Measurements from ENCODE around the gene KITLG.
"Not testable (repeated sequence)": the region's sequence is repeated elsewhere in the genome, so short reads cannot be mapped to it uniquely, and the experiment has no call there.

Gene KITLG

DNA sequence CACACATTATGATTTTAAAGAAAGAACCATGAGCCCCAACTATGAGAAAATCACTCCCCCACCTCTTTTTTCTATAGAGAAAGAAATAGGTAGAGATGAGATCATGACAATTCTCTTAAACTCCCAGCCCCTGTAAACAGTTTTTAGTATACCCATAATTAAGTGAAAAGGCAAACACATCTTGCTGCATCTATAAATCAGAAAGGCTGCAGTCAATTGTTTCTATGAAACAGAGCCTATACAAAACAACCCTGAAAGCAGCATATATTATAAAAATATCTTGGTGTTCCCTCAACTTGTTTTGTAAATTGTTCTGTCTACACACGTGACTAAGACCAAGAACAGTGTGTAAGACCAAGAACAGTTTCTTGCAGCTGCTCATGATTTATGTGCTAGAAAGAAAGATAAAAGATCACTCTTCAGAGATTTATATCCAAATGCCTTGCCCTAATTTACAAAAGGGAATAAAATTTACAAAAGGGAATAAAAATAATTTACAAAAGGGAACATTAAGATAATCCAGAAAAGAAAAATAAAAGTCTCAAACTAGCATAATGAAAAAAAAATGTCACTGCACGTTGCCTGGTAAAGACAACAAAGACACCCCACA, 4.8 kb downstream of the KITLG start:
- DNase-seq, result no peak

DNA sequence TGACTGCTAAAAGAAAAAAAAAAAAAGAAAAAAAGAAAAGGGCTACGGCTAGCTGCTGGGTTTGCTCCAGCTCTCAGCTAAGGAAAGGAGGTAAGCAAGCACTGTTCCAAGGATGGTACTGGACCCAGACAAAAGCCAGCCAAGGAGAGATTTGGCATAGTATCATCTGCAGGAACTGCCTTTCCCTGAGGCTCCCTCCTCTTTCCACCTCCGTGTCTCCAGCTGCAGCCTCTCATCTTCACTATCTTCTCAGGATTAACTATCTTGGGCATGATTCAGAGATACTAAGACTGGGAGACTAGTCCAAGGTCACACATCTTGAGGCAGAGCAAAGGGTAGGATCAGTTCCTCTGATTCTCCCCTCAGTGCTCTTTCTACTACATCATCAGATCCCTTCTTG, 6.0 kb downstream of the KITLG start:
- DNase-seq, result no peak

DNA sequence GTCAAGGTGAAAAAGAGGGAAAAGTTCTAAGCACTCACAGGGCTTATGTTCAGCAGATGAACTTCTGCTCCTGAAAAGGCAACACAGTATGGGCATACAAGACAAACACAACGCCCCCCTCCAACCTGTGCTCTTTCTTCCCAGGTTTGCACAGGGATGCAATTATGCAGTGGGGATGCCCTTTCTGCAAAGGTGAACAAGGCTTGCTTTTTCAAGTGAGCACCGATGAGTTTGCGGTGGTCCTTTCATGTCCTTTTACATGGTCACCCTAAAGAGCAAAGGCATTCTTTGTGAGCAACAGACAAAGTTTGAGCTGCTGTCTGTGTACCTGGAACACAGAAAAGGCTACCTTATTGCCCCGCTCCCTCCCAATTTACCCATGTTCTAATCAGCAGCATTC, 6.7 kb downstream of the KITLG start:
- DNase-seq, result no peak

DNA sequence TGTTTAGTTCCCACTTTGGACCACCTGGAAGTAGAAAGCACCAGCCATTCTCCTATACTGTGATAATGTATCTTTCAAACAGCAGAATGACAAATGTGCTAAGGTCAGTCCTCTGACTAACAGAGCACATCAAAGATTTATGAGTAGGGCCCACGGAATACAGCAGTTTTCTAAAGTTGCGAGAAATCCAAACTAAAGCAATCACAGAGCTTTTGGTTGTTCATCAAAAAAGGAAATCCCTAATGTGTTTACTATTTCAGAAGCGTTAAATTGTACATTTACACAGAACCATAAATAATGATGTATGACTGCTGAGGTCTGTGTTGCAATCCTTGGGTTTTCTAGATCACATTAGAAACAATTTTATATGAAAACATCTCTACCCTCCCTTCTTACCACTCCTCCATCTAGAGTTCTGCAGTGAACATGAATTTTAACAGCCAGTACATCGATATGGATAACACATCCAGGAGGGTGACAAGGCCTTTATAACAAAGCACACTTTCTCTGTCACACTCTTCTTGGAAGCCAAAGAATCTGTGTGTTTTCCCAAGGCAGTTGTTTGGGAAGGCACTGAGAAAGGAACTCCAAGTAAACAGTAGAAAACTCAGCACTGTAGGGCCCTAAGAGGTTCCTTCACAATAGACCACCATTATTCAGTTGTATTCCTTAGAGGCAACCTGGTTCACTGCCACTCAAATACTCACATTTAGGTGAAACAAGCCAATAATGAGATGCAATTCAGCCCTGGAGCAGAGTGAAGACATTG, 7.3 kb downstream of the KITLG start:
- DNase-seq, result no peak

DNA sequence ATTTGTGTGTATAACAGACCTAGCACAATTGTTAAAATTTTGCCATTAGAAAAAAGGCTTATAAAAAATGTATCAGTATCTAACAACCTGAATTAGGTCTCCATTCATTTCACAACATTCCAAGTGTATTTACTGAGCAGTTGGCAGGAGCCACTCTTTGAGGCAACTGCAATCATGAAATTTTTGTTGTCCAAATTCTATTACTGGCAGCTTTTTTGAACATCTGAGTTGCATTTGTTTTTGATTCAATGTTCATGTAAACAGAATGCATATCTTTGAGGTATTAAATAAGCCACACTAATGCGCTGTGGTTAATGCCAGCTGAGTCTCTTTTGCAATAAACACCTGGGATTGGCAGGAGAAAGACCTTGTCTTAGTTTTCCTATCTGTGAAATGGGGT, 8.7 kb downstream of the KITLG start:
- no peak for DNase-seq

DNA sequence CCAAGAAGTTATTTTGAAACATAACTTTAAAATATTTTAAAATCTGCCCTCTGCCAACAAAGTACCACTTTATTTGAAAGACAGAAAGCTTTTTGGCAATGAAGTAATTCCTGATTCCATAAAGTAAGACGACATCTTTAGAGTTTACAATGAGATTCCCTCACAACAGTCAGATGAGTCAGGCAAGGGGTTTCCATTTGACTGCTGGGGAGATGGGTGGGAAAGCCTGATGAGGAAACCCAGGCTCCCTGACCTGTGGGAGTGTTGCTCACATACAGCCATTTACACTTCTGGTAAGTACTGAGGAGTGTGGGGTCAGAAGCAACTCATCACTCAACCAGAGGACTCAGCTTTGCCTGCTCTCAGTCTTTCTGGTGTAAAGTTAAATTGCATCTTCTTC, 10.2 kb downstream of the KITLG start:
- no peak for DNase-seq

DNA sequence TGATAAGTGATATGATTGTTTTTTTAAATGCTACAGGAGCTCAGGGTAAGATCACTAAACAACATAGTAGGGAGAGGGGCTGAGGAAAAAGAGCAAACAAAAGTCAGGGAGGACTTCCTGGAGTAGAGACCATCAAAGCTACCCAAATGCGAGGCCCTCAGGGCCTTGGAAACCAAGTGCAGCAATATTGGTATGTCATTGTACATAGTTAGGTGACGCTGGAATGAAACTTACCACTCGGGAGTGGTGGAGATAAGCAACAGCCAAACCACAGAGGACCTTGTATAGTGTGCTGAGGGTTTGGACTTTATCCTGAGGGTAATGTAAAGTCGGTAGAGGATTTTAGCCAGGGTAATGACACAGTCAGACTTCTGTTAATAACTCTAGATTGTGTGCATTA, 13.8 kb downstream of the KITLG start:
- no peak for DNase-seq

DNA sequence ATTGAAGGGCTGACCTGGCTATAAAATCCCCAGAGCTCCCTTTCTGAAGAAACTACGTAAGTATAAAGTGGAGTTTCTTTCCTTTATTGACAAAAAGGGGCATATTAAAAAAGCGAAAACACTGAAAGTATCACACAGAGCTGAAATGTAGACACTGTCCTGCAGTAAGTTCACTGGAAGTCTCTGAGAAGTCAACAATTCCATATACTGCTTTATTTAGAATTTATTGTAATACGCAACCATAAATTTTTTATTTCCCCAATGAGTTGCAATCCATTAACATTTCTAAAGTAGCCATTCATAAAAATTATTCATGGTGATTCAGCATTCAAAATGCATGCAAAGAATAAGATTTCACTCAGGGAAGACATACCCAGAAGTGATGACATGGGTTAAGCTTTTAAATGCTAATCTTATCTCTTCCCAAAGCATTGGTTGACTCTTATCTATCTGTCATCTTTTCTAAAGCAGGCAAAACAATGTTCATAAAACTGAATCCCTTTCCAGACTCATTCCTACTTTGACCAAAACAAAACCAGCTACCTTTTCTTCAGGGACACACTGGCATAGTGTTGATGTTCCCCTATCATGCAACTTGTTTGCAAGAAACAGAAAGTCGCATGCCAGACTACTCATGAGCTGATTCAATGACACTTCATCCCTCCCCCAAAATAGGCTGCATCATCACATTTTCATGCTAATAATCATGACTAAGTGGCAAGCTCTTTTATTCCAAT, 17.3 kb downstream of the KITLG start:
- no peak for DNase-seq

DNA sequence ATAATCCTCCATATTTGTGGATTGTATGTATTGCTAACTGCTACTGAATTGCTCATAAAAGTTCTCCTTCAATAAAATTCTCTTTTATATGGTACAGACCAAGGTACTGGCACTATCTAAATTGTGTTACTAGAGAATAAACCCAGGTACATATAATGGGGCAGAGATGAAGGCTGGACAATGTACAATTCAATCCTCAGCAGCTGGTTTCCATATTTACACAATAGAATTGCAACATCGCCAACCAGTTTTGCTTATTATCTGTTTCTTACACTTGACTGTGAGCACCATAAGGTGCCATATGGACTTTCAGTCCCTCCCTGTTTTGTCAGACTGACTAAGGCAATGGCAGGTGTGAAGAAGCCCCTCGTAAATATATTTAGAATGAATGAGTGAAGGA, 18.1 kb downstream of the KITLG start:
- no peak for DNase-seq

DNA sequence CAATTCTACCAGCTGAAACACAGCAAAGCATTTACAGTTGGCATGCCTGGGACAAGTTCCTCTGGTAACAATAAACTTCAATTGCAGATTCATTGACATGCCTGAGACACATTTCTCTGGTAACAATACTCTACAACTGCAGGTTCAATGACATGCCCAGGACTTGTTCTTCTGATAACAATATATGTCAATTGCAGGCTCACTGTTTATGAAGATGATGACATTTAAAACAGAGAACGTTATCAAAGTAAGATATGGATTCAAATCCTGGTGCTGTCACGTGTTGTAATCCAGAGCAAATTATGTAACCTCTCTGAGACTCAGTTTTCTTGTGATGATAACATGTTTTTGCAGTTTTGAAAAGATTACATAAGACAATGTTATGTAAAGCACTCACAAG, 20.5 kb downstream of the KITLG start:
- no peak for DNase-seq

DNA sequence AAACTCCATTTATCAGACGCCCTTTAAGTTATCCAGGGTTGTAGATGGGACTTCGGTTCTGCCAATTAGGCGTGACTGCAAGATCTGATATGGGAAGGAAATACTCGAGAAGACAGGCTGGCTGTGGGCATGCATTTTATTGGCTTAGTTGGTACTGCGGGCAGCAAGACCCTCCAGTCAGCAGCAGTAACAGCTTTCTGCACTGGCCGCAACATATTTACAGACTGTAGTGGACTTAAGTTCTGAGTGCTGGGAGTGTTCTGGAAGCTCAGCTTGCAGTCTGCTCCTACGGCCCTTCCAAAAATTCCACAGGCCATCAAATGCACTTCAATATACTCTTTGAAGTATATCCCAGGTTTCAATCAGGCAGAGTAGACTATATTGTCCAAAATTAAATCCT, 21.1 kb downstream of the KITLG start:
- DNase-seq, result no peak

DNA sequence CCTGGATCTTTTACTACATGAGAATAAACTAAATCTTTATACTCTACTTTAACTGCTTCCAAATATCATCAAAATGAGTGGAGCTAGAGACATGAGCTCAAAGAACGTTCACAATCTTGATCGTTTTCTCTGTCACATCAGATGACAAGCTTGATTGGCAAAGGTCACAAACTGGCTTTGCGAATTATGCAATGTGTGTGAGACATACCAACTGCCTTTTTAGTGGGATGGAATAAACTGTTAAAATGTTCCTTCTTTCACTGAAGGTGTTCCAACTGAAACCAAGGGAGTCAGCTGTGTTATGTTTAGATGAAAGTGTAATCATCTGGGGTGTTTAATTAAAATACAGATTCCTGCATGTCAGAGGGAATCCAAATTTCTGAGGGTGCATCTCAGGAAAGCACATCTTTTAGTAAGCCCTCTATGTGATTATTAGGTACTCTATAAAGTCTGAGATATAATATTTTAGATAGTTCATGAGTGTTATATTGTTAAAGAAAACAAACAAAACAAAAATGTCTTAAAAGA, 21.9 kb downstream of the KITLG start:
- DNase-seq, result no peak

DNA sequence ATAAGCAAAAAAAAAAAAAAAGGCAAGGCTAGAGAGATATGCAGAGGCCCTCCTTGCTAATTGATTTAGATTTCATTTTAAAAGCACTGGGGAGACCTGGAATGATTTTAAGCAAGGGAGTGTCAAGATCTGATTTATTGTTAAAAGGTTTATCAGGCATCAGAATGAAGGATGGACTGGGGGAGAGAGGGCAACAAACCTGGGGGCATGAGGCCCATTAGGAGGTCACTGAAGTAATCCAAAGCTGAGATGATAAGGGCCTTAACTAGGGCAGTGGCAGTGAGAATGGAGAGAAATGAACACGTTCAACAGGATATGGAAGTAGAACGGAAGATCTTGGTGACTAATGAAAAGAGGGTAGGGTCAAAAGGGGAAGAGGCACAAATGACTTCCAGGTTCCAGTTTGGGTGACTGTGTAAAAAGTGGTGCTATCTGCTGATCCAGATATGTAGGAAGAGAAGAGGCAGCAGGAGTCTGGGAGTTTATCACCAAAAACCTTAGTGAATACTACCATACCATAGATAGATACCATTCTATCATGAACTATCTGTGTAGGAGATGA, 24.0 kb downstream of the KITLG start:
- no peak for DNase-seq

DNA sequence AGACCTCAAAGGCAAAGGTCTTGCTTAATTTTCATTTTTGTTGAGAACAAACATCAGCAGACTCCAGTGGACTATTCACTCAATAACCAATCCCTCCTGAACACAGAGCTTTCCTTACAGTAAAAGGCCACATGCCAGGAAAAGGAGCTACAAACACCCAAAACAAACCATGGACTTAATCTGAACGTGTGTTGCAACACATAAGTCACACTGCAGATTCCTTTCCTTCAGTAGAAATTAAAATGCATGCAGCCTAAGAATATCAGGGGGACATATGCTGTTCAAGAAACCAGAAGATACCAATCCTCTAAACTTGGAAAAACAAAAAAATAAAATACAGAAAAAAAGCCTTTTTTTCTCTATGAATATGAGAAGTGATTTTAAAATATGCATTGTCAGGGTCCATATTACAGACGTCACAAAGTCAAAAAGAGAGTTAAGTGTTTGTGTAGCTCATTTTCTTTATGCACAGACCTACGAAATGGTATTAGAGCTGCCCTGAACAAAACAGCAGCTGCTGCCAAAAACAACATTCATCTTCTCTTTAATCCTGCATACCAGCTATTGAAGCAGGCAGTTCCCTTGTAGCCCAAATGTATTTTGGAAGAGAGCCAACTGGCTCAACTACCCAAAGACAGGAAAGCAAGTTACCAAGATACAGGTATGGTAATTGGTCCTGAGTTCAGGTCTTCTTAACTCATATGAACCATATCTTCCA, 26.2 kb downstream of the KITLG start:
- DNase-seq, result no peak

DNA sequence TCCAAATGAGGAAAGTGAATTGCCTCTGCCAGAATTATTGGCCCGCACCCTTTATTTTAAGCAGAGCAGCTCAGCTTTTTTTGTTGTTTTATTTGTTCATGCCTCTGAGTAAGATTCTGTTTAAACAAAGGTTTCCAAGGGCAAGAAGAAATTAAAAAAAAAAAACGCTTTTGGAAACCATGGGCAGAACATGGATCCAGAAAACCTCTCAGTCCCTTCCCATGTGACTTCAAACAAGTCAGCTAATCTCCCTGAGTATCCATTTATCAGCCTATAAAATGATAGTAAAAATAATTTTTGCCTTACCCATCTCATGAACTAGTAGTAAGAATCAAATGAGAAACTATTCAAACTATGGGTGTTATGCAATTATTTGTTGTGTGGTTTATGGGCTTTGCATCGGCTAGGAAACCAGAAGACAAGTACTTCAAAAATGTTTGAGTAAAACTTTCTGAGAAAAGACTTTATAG, 27.6 kb downstream of the KITLG start:
- no peak for DNase-seq

DNA sequence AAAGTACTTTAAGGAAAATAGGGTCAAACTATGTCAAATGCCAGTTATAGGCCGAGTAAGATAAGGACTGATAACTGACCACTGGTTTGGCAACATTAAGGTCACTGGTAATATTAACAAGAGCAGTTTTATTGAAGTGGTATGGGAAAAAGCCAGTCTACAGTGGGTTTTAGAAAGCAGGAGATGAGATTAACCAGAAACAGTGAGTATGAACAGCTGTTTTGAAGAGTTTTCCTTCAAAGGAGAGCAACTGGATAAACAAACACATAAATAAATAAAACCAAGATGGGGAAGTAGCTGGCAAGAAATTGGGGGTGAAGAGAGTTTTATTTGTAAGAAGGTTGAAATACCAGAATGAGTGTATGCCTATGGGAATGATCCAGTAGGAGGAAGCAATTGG, 30.3 kb downstream of the KITLG start:
- no peak for DNase-seq

DNA sequence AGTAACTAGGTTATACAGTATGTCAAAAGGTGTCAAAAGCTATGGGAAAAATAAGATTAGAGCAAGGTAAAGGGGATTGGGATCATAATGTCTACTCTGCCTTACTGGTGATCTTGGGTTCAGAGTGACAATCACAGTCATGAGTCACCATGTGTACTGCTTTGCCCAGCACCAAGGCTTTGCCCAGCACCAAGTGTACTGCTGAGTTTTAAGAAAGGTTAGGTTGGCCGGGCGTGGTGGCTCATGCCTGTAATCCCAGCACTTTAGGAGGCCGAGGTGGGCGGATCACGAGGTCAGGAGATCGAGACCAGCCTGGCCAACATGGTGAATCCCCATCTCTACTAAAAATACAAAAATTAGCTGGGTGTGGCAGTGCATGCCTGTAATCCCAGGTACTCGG, 32.3 kb downstream of the KITLG start:
- DNase-seq, result not testable (repeated sequence)

DNA sequence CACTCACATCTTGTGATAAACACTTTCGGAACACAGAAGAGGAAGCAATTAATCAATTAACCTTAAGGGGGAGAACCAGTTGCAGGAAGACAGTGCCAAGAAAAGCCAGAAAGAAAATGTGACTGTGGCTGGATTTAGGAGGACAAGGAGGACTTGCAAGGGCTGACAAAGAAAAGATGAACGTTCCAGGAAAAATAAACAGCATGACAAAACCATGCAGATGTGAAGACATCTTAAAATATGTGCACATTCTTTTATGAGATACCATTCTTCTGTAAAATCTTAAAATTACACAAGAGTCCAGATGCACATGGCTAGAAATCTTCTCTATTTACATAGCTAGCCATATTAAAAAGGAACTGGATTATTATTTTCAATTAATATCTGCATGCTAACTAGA, 33.4 kb downstream of the KITLG start:
- DNase-seq, result no peak

DNA sequence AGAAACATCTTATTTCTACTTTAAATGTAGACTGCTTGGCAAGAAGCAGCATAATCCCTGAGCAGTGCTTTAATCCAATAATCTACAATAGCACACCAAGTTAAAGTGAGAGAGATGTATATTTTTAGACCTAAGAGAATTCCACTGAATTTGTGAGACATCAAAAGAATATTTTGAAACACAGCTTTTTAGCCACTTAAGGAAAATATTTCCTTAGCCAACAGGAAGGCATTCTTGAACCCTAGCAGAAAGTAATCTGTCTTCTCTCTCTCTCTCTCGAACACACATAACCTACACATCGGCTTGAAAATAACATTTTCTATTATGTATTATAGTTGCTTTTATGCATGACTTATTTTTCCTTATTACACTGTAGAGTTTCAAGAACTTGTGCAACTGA, 34.0 kb downstream of the KITLG start:
- DNase-seq, result no peak

DNA sequence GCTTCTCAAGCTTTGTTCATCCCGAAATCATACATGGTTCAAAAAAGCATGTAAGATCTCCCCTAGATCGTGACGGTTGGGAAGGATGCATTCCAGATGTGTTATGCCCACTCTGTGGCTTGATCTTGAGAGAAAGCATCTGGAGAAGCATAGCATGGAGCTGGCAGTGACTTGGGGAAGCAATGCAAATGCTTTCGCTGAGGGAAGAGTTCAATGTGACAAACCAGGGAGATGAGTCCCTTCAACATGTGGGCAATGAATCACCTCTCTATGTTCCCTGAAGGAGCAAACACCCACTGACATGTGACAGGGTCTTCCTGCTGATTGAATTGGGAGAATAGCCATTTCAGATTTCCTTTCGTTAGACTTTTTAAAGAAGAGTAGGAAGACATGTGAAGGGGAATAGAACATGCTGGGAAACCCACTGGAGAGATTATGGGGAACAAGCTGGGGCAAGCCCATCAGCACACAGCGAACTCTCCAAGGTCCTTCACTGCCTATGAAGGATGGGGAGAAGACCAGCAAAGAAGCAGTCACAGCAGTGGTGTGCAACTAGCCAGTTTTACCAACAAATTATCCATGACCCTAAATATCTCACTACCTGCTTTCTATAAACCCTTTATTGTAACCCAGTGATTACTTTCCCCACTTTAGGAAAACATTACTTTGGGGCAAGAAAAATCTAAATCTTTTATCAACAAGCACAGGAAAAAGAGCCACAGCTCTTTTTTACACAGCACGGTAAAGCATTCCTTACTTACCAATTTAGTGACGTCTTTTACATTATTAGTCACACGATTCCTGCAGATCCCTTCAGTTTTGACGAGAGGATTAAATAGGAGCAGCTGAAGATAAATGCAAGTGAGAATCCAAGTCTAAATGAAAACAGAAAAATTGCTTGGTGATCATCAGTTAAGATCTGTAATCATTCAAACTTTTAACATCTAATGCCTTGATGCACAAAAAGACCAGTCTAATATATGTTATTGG, 35.0 kb downstream of the KITLG start:
- no peak for DNase-seq

DNA sequence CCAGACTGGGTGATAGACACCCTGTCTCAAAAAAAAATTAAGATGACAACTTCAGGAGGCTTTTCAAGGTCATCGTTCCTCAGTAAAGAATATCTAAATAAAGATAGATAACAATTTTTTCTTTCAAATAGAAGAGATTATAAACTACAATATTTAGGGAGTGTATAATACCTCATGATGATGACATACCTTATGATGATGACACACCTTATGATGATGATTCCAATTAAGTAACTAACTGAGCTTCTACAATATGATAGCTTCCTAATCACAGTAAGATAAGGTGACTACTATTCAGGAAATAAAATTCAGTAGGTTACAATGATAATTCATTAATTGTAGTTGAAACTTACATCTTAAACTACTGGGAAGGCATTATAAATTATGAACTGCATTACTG, 40.4 kb downstream of the KITLG start:
- no peak for DNase-seq
